ENCODE results near the gene TSPAN7.

The TSPAN7 gene

DNA sequence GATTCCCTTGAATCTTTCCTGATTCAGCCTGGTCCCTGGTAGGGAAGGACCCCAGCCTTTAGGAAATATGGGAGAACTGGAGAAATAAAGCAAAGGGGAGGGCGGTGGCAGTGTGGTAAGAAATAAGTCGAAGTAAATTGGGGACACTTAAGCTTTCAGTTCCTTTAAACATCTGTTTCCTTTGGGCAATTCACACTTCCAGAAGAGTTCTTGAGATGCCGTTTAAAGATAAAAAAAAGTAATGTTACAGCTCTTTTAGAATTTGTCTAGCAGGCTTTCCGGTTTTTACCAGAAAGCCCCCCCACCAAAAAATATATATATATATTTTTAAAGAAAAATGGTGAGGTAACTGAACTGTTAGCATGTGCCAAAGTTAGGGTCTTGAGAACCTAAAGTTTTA, 46.6 kb downstream of the TSPAN7 start:
- TF ChIP-seq, protein P1, sequence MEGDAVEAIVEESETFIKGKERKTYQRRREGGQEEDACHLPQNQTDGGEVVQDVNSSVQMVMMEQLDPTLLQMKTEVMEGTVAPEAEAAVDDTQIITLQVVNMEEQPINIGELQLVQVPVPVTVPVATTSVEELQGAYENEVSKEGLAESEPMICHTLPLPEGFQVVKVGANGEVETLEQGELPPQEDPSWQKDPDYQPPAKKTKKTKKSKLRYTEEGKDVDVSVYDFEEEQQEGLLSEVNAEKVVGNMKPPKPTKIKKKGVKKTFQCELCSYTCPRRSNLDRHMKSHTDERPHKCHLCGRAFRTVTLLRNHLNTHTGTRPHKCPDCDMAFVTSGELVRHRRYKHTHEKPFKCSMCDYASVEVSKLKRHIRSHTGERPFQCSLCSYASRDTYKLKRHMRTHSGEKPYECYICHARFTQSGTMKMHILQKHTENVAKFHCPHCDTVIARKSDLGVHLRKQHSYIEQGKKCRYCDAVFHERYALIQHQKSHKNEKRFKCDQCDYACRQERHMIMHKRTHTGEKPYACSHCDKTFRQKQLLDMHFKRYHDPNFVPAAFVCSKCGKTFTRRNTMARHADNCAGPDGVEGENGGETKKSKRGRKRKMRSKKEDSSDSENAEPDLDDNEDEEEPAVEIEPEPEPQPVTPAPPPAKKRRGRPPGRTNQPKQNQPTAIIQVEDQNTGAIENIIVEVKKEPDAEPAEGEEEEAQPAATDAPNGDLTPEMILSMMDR (IDR thresholded peaks at IDR 0.05; ENCODE audit: low read depth, low read length, poor library complexity, severe bottlenecking) = no peak
- TF ChIP-seq EZH2phosphoT487 (IDR thresholded peaks at IDR 0.05; ENCODE audit: borderline replicate concordance, low read length) = no peak
- no peaks in the 10 kb centered on the region for H3K36me3 ChIP-seq (ENCODE audit: control insufficient read depth, low read length)
- H3F3A ChIP-seq (ENCODE audit: control insufficient read depth, insufficient read depth) = no peaks in the 10 kb centered on the region
- no peaks in the 10 kb centered on the region for H3K79me2 ChIP-seq (ENCODE audit: control insufficient read depth, low read length)
- no peaks in the 10 kb centered on the region for H3K27me3 ChIP-seq (ENCODE audit: control insufficient read depth, low read length)
- no peak overlapping the region for H3K4me3 ChIP-seq (ENCODE audit: low read length)
- H4K20me1 ChIP-seq (ENCODE audit: control insufficient read depth, insufficient read depth, low read depth, low read length) = no peaks in the 10 kb centered on the region
- no peak overlapping the region for H3K27ac ChIP-seq (ENCODE audit: low read depth, low read length)
- H3K9me3 ChIP-seq (ENCODE audit: control insufficient read depth, insufficient read depth, low read length) = no peaks in the 10 kb centered on the region
- no peaks in the 10 kb centered on the region for H3K4me1 ChIP-seq (ENCODE audit: control insufficient read depth, low read length)
- no peak overlapping the region for H3K4me2 ChIP-seq (ENCODE audit: low read length)
- no peaks in the 10 kb centered on the region for H3K9me2 ChIP-seq (replicated peaks; ENCODE audit: control insufficient read depth, low read length)

GRCh38 chrX:38610849-38611248, 49.5 kb downstream of the TSPAN7 start:
- Histone ChIP-seq H3K79me2 (ENCODE audit: control insufficient read depth, low read length) (no peaks in the 10 kb centered on the region), H3K4me2 (ENCODE audit: low read length) (no peak overlapping the region), H3K4me3 (ENCODE audit: low read length) (no peak overlapping the region), H3K9me2 (replicated peaks; ENCODE audit: control insufficient read depth, low read length) (no peaks in the 10 kb centered on the region), H3K9me3 (ENCODE audit: control insufficient read depth, insufficient read depth, low read length) (no peaks in the 10 kb centered on the region), H4K20me1 (ENCODE audit: control insufficient read depth, insufficient read depth, low read depth, low read length) (no peaks in the 10 kb centered on the region), H3K27ac (ENCODE audit: low read depth, low read length) (no peak overlapping the region), H3K36me3 (ENCODE audit: control insufficient read depth, low read length) (no peaks in the 10 kb centered on the region), H3K27me3 (ENCODE audit: control insufficient read depth, low read length) (no peaks in the 10 kb centered on the region), H3F3A (ENCODE audit: control insufficient read depth, insufficient read depth) (no peaks in the 10 kb centered on the region), H3K4me1 (ENCODE audit: control insufficient read depth, low read length) (no peaks in the 10 kb centered on the region)
- TF ChIP-seq EZH2phosphoT487 (IDR thresholded peaks at IDR 0.05; ENCODE audit: borderline replicate concordance, low read length) = no peak
- TF ChIP-seq, protein P1 (IDR thresholded peaks at IDR 0.05; ENCODE audit: low read depth, low read length, poor library complexity, severe bottlenecking) = no peak

GRCh38 chrX:38612281-38612680, 50.9 kb downstream of the TSPAN7 start:
- Histone ChIP-seq H4K20me1 (ENCODE audit: control insufficient read depth, insufficient read depth, low read depth, low read length) (no peaks in the 10 kb centered on the region), H3F3A (ENCODE audit: control insufficient read depth, insufficient read depth) (no peaks in the 10 kb centered on the region), H3K27ac (ENCODE audit: low read depth, low read length) (no peak overlapping the region), H3K9me3 (ENCODE audit: control insufficient read depth, insufficient read depth, low read length) (no peaks in the 10 kb centered on the region), H3K36me3 (ENCODE audit: control insufficient read depth, low read length) (no peaks in the 10 kb centered on the region), H3K79me2 (ENCODE audit: control insufficient read depth, low read length) (no peaks in the 10 kb centered on the region), H3K9me2 (replicated peaks; ENCODE audit: control insufficient read depth, low read length) (no peaks in the 10 kb centered on the region), H3K4me2 (ENCODE audit: low read length) (no peak overlapping the region), H3K27me3 (ENCODE audit: control insufficient read depth, low read length) (no peaks in the 10 kb centered on the region), H3K4me1 (ENCODE audit: control insufficient read depth, low read length) (no peaks in the 10 kb centered on the region), H3K4me3 (ENCODE audit: low read length) (no peak overlapping the region)
- TF ChIP-seq, protein P1 (IDR thresholded peaks at IDR 0.05; ENCODE audit: low read depth, low read length, poor library complexity, severe bottlenecking) = no peak
- TF ChIP-seq EZH2phosphoT487 (IDR thresholded peaks at IDR 0.05; ENCODE audit: borderline replicate concordance, low read length) = no peak

DNA sequence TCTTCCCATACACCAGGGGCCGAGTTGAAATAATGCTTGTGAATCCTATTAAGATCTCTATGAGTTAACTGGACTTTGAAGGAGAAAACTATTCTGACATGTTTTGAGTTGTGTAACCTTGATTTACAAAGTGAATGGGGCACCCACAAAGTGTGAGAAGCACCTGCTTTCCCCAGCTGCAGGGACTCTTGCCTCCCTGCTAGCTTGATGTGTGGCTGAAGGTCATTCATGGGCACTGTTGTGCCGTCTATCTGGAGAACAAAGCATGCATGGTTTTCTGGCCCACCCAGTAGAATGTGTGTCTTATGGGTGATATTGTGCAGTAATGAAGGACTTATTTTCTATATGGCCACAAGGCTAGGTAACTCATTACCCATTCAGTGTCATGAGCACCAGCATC, 53.1 kb downstream of the TSPAN7 start:
- H3K27ac ChIP-seq (ENCODE audit: low read depth, low read length) = no peak overlapping the region
- no peaks in the 10 kb centered on the region for H3K79me2 ChIP-seq (ENCODE audit: control insufficient read depth, low read length)
- no peaks in the 10 kb centered on the region for H3K4me1 ChIP-seq (ENCODE audit: control insufficient read depth, low read length)
- no peak overlapping the region for H3K4me3 ChIP-seq (ENCODE audit: low read length)
- no peaks in the 10 kb centered on the region for H3K36me3 ChIP-seq (ENCODE audit: control insufficient read depth, low read length)
- H3K27me3 ChIP-seq (ENCODE audit: control insufficient read depth, low read length) = no peaks in the 10 kb centered on the region
- no peaks in the 10 kb centered on the region for H3K9me3 ChIP-seq (ENCODE audit: control insufficient read depth, insufficient read depth, low read length)
- no peaks in the 10 kb centered on the region for H3F3A ChIP-seq (ENCODE audit: control insufficient read depth, insufficient read depth)
- TF ChIP-seq EZH2phosphoT487 (IDR thresholded peaks at IDR 0.05; ENCODE audit: borderline replicate concordance, low read length) = no peak
- TF ChIP-seq, protein P1 (IDR thresholded peaks at IDR 0.05; ENCODE audit: low read depth, low read length, poor library complexity, severe bottlenecking) = no peak
- no peak overlapping the region for H3K4me2 ChIP-seq (ENCODE audit: low read length)
- no peaks in the 10 kb centered on the region for H4K20me1 ChIP-seq (ENCODE audit: control insufficient read depth, insufficient read depth, low read depth, low read length)
- H3K9me2 ChIP-seq (replicated peaks; ENCODE audit: control insufficient read depth, low read length) = no peaks in the 10 kb centered on the region

Data from DOHH2 (cell line).